ENCODE measurements around the gene RARS2.
"Not testable (repeated sequence)": the region's sequence is repeated elsewhere in the genome, so short reads cannot be mapped to it uniquely, and the experiment has no call there.

The RARS2 gene

DNA sequence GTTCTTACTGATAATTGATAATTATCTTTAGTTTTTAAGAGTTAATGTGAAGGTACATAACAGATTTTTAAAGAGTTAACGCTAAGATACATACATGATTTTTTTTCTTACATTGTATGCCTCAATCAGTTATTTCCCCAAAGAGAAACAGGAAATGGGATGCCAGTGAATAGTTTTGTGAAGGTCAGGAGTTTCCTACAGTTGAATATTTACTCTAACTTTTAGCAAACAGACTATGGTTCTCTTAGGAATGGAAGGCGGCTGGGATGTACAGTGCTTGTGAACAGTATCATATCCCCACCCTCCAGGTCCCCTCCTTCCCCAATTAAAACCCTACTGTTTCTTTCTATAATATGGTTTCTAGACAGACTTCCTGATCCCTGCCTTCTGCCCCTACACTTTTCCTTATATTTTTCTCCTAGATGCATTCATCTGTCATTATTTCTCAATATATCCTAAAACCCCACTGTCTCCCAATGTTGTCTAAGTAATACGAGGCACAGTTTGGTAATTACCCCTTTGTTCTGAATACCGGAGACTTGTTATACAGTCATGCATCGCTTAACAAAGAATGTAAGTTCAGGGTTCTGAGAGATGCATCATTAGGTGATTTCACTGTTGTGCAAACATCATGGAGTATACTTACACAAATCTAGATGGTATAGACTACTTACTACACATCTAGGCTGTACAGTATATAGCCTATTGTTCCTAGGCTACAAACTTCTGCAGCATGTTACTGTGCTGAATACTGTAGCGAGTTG lies 87.8 kb downstream of the RARS2 start:
- no peak overlapping the region for H3K27ac ChIP-seq

DNA sequence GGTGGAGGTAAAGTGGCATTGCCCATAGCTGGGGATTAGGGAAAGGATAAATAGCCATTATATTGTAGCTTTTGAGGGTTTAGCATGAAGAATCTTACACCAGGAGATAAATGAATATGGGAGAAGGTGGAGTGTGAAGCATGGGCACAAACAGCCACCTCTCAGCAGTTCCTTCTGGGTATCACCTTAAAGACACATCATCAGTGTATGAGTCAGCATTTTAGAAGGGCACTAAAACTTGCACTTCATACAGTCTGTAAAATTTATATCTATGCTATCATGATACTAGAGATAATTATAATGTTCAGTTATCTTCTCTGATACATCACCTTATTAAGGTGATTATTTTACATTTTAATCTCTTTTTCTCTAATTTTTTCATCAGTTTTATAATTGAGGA lies 91.7 kb downstream of the RARS2 start:
- no peak overlapping the region for H3K27ac ChIP-seq
- no peak for TF ChIP-seq ZFX (IDR thresholded peaks at IDR 0.05)
- TF ChIP-seq, protein P1, sequence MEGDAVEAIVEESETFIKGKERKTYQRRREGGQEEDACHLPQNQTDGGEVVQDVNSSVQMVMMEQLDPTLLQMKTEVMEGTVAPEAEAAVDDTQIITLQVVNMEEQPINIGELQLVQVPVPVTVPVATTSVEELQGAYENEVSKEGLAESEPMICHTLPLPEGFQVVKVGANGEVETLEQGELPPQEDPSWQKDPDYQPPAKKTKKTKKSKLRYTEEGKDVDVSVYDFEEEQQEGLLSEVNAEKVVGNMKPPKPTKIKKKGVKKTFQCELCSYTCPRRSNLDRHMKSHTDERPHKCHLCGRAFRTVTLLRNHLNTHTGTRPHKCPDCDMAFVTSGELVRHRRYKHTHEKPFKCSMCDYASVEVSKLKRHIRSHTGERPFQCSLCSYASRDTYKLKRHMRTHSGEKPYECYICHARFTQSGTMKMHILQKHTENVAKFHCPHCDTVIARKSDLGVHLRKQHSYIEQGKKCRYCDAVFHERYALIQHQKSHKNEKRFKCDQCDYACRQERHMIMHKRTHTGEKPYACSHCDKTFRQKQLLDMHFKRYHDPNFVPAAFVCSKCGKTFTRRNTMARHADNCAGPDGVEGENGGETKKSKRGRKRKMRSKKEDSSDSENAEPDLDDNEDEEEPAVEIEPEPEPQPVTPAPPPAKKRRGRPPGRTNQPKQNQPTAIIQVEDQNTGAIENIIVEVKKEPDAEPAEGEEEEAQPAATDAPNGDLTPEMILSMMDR (conservative IDR thresholded peaks at IDR 0.05): no peak

More for the DNA sequence above, 87.8 kb downstream of the RARS2 start:
- no peak for TF ChIP-seq ZFX (IDR thresholded peaks at IDR 0.05)
- TF ChIP-seq, protein P1 (conservative IDR thresholded peaks at IDR 0.05): no peak

DNA sequence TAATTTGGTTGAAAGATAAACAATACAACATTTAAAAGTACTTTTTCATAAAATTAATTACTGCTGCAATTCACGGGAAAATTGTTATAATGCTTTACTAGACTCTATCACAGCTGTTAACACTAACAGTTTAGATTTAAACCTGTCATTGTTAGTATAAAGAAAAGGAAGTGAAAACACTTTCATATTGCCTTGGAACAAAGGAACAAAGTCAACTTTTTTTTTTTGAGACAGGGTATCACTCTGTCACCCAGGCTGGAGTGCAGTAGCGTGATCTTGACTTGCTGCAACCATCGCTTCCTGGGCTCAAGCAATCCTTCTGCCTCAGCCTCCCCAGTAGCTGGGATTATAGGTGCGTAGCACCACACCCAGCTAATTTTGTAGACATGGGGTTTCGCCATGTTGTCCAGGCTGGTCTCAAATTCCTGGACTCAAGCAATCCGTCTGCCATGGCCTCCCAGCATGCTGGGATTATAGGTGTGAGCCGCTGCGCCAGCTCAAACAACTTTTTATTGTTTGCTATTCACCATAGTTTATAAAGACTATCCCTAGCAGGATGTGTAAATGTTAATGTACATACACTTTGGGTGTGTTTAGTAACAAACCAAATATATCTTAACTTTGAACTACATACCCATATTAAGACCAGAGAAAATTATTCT lies 94.9 kb downstream of the RARS2 start:
- no peak overlapping the region for H3K27ac ChIP-seq
- TF ChIP-seq, protein P1 (conservative IDR thresholded peaks at IDR 0.05): no peak

DNA sequence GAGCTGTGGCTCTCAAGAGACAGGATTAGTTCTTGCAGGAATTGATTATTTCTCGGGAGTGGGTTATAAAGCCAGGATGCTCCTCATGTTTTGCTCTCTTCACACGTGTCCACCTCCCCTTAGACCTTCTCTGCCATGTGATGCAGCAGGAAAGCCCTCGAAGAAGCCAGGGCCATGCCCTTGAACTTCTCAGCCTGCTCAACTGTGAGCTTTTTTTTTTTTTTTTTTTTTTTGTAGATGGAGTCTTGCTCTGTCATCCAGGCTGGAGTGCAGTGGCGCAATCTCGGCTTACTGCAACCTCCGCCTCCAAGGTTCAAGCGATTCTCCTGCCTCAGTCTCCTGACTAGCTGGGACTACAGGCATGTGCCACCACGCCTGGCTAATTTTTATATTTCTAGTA lies 100.5 kb downstream of the RARS2 start:
- H3K27ac ChIP-seq: not testable (repeated sequence)

DNA sequence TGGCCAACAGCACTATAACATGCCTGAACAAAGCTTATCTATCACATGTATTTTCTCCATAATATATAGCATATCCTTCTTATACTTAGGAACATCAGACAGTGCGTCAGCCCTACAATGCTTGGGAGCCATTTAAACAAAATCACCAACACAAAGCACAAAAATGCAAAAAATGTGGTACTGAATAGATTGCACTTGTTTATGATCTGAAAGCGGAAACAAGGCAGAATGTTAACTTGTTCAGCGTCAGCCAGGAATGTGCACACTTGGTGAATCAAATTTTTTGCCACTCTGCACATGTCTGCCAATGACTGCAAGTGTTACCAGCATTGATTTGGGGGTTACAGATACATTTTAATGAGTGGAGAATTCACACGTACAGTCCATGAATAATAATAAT lies 102.2 kb downstream of the RARS2 start:
- TF ChIP-seq, protein P1 (conservative IDR thresholded peaks at IDR 0.05): no peak
- TF ChIP-seq ZFX (IDR thresholded peaks at IDR 0.05): no peak
- no peak overlapping the region for H3K27ac ChIP-seq

DNA sequence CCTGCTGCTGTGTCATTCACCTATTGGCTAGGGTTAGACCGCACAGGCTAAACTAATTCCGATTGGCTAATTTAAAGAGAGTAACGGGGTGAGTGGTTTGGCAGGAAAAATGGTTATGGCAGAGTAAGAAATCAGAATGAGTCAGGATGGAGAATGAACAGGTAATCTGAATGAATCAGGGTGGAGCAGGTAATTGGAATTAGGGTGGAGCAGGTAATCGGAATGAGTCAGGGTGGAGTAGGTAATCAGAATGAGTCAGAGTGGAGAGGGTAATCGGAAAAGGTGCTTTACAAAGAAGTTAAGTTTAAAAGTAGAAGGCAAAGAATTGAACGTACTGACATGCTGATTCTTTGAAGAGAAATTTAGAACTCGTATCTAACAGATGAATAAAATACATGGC lies 105.3 kb downstream of the RARS2 start:
- no peak for TF ChIP-seq ZFX (IDR thresholded peaks at IDR 0.05)
- TF ChIP-seq, protein P1 (conservative IDR thresholded peaks at IDR 0.05): no peak
- H3K27ac ChIP-seq: no peak overlapping the region

DNA sequence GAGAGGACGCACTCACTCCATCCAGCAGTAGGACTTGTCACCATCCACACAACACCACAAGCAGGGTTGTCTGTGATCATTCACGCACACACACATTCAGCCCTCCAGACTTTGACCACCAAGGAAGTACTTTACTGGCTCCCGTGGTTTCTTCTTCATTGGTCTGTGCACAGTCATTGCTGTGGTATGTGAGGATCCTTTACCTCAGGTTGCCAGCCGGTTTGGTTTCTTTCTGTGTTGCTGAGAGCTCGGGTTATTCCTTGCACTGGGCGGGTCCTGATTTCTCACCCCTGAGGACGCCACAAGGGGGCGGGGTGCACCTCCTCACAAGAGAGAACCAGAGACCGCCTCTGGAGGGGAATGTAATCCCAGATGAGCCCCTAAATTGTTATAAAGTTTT lies 105.9 kb downstream of the RARS2 start:
- no peak for TF ChIP-seq ZFX (IDR thresholded peaks at IDR 0.05)
- no peak overlapping the region for H3K27ac ChIP-seq

DNA sequence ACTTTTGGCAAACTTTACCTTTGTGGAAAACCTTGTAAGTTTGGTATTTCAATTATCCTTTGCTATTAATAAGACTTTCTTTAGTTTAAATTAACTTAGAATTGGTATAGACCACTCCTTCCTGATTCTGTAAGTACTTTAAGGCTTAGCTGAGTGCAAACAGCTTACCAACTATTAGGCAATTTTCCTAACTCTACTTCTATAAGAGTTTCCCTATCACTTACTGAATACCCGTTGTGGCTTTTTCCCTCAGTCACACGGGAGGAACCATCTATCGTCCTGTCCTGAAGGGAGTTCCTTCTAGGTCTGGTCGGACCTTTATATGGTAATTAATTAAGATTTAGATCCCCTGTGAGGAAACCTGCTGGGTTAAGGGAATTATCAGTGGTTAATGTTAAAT lies 107.4 kb downstream of the RARS2 start:
- no peak overlapping the region for H3K27ac ChIP-seq
- TF ChIP-seq, protein P1 (conservative IDR thresholded peaks at IDR 0.05): no peak
- no peak for TF ChIP-seq ZFX (IDR thresholded peaks at IDR 0.05)

All from C4-2B (cell line).